HCEC 1CT (cell line): ENCODE data around the gene MT1E.
"Not testable (repeated sequence)": the region's sequence is repeated elsewhere in the genome, so short reads cannot be mapped to it uniquely, and the experiment has no call there.

ENCODE experiments used
- DNase-seq: peaks from one replicate; pipeline ENCODE4 v3.0.0-alpha.2; 2017

MT1E gene

DNA sequence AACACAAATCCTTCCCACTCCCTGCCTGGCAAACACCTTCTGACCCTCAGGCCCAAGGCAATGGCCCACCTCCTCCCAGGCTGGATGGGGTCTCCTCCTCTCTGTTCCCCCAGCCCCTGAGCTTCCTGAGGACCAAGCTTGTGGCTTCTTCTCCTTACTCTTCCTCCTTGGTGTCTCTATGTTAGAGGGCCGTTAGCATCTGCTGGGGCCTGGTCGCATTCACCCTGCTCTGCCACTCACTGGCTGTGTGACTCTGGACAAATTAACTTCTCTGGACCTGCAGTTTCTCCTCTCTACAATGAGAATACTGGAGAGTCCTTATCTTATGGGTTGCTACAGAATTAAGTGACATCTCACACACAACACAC, 17.9 kb upstream of the MT1E start:
- DNase-seq = no peak

DNA sequence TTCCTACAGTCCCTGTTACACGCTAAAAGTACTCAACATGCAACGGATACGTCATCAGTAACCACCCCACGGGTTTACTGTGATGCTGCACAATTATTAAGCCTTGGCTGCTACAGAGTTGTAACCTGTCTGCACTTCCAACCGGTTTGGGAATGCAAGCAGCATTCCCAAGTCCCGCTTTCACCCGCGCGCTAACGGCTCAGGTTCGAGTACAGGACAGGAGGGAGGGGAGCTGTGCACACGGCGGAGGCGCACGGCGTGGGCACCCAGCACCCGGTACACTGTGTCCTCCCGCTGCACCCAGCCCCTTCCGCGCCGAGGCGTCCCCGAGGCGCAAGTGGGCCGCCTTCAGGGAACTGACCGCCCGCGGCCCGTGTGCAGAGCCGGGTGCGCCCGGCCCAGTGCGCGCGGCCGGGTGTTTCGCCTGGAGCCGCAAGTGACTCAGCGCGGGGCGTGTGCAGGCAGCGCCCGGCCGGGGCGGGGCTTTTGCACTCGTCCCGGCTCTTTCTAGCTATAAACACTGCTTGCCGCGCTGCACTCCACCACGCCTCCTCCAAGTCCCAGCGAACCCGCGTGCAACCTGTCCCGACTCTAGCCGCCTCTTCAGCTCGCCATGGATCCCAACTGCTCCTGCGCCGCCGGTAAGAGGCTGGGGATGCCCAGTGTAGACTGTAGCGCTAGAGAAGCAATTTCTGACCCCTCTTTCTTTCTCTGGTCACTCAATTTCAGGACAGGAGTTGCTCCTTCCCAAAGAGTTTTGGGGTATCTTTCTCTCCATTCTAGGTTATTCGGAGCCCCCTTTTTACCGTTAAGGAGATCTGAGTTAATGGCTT, 17.3 kb upstream of the MT1E start, which contains the start of gene MT2A:
Gene MT2A (plus strand): TSS at position 542 of the 833 bp plus-strand sequence. CDS start 72 bp downstream, at position 614.
- DNase-seq = peak; percentile 100

DNA sequence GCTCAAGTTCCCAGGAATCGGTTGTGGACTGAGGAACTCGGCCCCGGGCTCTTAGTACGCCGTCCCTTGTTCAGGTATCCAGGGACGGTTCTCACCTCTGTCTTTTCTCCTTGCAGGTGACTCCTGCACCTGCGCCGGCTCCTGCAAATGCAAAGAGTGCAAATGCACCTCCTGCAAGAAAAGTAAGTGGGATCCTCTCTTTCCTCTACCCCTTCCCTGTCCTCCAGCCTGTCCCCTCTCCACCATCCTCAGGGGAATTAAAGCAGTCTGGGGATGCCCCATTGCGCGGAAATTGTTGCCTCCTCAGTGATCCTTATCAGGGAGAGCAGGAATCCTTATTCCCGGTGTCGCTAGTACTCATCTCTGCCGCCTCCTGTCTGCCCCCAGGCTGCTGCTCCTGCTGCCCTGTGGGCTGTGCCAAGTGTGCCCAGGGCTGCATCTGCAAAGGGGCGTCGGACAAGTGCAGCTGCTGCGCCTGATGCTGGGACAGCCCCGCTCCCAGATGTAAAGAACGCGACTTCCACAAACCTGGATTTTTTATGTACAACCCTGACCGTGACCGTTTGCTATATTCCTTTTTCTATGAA, 16.6 kb upstream of the MT1E start:
- DNase-seq = no peak

DNA sequence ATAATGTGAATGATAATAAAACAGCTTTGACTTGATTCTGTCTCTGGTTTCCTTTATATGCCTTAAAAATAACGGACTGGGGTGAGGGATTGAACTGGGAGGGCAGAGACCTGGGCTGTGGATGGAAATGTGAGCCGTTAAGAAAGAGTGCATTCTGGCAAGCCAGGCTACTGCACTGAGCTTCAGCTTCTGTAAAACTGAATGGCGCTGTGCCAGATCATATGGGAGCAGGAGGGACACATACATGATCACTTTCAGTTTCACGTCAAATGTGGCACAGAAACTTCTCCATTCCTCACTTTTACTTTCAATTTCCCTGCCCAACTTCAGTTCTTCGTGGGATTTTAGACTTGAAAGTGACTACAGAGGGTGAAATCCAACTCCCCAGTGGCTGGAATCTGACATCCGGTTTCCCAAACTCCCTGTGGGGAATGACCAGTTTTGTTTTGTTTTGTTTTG, 16.1 kb upstream of the MT1E start:
- DNase-seq = peak; percentile 80

DNA sequence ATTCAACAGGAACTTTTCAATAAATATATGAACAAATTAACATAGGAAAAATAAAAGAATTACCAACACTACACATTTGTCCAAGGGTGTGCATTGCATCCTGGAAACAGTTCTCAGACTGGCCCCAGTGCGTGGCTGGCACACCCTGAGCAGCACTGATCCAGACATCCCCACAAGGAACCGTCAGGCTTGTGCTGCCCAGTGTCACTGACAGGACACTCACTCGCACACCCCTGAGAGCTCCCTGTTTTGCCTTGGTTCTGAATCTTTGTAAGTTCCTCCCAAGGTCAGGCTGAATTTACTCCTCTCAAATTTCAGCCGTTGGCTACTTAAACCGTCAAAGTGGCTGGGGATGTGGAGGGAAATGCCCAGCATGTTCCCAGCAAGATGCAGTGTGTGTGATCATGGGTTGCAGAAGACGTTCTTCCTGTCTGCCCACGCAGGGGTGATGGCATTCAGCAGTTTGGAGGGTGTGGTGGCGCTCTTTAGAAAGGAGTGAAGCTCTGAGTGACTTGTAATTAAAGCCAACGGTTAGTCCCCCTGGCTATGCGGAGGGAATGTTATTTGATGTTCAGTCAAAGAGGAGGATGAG, 15.5 kb upstream of the MT1E start:
- DNase-seq = peak; percentile 89

DNA sequence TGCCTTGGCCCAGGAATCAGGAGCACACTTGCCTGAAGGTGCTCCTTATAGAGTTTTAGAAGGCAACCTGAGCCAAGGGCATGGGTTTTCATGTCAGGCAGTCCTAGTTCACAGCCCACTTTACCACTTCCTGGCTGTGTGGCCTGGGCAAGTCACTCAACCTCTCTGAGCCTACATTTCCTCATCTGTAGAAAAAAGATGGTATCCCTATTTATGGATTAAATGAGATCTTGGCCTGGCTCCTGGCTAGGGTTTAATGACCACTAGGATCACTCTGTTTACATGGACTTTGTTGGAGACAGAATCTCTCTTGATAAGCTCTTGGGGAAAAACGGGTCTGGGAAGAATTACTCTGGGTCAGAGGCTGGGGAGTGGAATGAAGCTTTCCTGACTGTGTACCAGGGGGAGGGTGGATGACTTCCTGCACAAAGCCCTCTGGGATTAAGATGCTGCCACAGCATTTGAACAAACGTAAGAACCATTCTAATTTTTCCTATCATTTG, 14.9 kb upstream of the MT1E start:
- peak; percentile 66 for DNase-seq

DNA sequence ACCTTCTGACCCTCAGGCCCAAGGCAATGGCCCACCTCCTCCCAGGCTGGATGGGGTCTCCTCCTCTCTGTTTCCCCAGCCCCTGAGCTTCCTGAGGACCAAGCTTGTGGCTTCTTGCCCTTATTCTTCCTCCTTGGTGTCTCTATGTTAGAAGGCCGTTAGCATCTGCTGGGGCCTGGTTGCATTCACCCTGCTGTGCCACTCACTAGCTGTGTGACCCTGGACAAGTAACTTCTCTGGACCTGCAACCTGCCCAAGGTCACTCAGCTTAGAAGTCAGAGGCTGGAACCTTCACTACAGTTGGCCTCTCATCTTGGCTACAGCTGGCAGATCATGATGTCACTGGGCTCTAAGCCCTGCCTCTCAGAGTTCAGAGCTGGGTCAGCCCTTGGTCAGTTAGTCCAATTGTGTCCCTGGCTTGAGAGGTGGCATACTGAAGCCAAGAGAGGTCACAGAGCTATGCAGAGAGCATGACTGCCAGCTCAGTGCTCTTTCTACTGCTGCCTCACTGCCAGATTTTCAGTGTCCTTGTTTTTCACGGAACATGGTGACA, 14.2 kb upstream of the MT1E start:
- DNase-seq = peak; percentile 63

DNA sequence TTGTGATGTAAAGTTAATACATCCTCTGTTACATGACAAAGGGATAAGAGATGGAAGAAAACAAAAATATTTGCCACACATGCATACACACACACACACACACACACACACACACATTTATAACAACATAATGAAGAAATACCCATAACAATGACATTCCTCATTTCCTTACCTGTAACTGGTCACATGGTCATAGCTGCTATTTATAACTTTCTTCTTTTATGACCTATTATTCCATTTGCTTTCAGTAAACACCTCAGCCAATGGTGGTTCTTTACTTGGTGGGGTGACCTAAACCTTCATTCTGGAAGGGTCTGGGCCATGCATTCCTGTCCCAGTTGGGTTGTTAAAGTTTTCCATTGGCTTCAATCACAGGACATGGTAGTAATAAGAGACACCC, 11.9 kb upstream of the MT1E start:
- DNase-seq = no peak

DNA sequence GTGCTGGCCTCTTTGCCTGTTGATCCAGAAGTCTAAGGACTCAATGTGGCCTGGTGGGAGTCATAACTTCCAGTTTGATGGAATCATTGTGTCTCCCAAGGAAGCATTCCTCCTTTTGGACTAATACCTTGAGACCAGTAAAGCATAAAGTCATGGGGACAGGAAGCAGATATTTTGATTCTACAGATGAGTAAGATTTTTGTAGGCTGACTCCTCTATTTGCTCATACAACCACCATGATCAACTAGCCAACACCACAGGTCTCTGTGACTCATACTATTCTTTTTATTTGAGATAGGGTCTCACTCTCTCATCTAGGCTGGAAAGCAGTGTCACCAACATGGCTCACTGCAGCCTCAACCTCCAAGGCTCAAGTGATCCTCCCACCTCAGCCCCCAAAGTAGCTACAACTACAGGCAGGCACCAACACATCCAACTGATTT, 11.0 kb upstream of the MT1E start:
- peak; percentile 83 for DNase-seq

DNA sequence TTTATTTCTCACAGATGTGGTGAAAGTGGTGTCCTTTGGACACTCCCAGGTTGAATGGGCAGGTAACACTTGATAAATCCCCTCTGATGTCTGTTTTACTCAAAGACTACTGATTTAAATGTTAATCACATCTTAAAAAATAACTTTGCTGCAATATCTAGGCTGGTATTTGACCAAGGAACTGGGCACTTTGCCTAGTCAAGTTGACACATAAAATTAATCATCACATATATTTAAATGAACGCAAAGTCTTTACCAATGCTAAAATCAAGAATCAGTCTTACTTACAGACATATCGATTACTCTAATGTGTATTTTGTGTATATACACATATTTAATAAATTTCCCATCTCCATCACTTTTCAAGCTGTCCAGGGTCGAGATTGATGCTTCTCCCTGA, 10.2 kb upstream of the MT1E start:
- DNase-seq = peak; percentile 76

DNA sequence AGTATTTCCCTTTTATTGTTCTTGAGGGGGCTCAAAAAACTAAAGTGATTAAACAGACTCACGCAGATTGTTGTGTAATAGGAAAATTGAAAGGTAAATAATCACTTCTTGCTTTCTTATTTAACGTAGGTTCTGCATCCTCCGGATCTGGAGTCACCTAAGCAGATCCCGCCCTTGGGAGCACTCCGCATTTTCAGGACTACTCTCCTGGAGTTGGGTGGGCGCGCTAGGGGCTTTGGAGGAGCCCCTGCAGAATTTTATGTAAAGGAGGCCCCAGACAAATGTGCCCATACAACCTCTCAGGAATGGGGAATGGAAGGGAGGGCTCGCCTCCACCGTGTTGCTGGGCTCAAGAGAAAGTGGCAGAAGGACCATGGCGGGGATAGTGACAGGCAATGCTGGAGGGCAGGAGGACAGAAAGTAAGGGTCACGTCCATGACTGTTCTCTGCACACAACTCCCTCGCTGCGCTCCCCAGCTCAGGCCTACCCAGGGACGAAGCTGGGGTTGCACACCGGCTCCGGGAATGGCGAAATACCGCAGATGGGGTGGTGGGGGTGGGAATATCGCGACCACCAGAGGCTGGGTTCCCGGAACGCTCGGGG, 8.9 kb upstream of the MT1E start:
- DNase-seq = no peak

DNA sequence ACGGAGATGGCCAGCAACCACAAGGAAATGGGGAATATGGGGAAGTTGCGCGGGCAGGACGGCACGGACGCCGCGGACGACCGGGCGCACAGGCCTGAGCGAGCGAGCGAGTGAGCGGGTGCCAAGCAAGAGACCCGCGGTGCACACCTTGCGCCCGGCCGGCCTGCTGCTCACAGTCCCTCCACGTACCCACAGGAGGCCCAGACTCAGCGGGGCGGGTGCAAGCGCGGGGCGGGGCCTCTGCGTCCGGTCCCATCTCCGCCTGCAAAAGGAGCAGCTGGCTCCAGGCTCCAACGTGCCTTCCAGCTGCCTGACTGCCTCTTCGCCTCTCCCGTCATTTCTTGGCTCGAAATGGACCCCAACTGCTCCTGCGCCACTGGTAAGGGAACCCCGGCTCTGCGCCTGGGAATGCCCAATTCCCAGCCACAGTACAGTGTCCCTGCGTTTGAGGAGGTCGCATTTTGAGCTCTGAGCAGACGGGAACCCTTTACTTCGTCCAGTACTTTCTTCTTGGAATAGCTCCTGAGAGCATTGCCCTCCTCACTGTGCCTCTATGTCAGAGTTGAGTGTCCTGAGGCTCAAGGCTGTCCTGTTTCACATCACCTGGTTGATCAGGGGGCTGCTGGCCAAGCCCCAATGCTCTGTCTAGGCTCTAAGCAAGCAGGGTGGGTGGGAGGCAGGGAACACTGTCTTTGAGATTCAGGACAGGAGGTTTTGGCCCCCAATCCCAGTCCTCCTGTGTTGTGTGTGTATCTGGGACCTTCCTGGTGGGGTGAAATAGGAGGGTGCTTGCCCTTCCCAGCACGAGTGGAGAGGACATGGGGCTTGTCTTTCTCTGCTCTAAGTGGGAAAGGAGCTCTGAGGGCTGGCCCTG, 8.1 kb upstream of the MT1E start:
- DNase-seq = peak; percentile 81

DNA sequence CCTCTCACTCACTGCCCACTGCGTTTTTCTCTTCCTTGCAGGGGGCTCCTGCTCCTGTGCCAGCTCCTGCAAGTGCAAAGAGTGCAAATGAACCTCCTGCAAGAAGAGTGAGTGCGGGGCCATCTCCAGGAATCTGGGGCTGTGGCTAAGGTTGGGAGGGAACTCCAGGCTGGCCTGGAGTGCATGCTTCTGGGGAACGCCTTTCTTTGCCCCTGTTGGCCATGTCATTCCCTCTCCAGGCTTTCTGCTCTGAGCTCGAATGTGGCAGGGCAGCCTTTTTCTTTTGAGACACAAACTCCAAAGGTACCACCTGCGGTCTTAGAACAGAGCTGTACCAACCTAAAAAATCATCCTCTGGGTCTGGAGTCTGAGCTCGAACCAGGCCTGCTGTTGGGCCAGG, 7.4 kb upstream of the MT1E start:
- no peak for DNase-seq

DNA sequence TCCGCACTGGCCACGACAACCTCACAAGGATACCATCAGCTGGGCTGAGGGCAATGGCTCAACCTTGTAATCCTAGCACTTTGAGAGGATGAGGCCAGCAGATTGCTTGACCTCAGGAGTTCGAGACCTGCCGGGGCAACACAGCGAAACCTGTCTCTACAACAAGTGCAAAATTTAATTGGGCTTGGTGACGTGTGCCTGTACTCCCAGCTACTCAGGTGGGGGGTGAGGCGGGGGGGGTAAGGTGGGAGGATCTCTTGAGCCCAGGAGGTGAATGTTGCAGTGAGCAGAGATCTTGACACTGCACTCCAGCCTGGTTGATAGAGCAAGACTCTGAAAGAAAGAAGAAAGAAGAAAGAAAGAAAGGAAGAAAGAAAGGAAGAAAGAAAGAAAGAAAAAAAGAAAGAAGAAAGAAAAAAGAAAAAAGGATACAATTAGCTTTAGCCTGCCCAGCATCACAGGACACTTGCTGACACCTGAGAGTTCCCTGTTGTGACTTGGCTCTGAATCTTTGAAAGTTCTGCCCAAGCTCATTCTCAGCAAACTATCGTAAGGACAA, 5.2 kb upstream of the MT1E start:
- DNase-seq = no peak

DNA sequence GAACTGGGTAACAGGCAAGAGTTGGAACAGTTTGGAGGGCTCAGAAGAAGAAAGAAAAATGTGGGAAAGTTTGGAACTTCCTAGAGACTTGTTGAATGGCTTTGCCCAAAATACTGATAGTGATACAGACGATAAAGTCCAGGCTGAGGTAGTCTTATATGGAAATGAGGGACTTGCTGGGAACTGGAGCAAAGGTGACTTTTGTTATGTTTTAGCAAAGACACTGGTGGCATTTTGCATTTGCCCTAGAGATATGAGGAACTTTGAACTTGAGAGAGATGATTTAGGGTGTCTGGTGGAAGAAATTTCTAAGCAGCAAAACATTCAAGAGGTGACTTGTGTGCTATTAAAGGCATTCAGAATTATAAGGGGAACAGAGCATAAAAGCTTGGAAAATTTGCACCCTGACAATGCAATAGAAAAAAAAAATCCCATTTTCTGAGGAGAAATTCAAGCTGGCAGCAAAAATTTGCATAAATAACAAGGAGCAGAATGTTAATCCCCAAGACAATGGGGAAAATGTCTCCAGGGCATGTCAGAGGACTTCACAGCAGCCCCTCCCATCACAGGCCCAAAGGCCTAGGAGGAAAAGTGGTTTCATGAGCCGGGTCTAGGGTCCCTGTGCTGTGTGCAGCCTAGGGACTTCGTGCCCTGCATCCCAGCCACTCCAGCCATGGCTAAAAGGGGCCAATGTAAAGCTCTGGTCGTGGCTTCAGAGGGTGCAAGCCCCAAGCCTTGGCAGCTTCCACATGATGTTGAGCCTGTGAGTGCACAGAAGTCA, 3.7 kb upstream of the MT1E start:
- DNase-seq = not testable (repeated sequence)

DNA sequence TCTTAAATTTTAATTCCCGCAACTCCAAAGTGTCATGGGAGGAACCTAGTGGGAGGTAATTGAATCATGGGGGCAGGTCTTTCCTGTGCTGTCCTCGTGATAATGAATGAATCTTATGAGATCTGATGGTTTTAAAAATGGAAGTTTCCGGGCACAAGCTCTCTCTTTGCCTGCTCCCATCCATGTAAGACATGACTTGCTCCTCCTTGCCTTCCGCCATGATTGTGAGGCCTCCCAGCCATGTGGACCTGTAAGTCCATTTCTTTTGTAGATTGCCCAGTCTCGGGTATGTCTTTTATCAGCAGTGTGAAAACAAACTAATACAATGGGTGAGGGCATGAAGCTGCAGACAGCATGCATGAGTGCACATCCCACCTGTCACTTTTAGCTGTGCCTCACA, 2.4 kb upstream of the MT1E start:
- not testable (repeated sequence) for DNase-seq

DNA sequence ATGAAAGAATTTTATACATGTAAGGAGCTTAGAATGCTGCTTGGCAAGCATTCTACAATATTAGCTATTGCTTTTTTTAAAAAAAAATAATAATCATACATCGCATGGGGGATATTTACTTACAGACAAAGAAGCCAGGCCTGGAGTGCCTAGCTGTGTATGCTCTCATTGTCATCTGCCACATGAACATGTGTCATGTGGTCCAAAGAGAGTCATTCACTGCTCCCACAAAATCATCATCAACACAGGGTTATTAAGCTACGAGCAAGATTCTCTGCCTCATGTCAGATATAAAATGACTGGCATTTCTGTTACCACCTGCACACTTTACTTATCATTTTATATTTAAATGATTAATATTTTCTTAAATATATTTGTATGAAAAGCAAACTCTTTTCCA, 1.9 kb upstream of the MT1E start:
- no peak for DNase-seq

DNA sequence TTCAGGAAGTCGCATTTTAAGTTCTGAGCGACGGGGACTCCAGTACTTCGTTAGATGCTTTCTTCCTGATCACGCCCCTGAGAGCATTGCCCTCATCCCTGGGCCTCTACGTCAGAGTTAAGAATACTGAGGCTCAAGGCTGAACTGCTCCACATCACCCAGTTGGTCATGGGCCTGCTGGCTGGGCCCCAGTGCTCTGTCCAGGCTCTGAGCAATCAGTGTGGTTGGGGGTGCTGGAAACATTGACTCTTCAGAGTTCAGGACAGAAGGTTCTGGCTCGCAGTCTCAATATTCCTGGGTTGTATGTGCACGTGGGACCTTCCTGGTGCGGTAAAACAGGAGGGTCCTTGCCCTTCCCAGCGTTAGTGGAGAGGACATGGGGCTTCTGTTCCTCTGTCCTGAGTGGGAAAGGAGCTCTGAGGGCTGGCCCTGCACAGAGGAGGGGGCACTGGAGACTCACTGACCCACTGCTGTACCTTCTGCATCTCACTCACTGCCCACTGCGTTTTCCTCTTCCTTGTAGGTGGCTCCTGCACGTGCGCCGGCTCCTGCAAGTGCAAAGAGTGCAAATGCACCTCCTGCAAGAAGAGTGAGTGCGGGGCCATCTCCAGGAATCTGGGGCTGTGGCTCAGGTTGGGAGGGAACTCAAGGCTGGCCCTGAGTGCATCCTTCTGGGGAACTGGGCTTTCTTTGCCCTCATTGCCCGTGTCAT, 518 bp downstream of the MT1E start:
- DNase-seq = peak; percentile 81

DNA sequence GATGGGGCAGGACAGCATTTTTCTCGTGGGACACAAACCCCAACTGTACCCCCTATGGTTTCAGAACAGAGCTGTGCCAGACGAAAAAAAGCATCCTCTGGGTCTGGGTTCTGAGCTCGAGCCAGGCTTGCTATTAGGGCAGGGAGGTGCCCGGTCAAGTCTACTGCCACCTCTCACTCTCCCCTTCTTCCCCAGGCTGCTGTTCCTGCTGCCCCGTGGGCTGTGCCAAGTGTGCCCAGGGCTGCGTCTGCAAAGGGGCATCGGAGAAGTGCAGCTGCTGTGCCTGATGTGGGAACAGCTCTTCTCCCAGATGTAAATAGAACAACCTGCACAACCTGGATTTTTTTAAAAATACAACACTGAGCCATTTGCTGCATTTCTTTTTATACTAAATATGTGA, 1.1 kb downstream of the MT1E start:
- DNase-seq = no peak
